HepG2 (cell line): ENCODE measurements around the gene SAE1. TPM values are rescaled to one million over a fixed set of nuclear protein-coding genes. Genes with fewer than 3 reads are reported as not detected.

Experiments used
- ATF7-NPFF ChIP-seq: sonication (generic); formaldehyde crosslinking; IDR thresholded peaks from 2 replicates; pipeline ENCODE4 v1.8.1; 2023; ENCODE audit warnings: mild to moderate bottlenecking, low read depth, missing genetic modification reagents, moderate library complexity
- CBFB ChIP-seq: sonication (generic); formaldehyde crosslinking; IDR thresholded peaks from 2 replicates; pipeline ENCODE4 v1.4.0; 2020; ENCODE audit warnings: missing genetic modification reagents
- EP300 ChIP-seq, 3 experiments: sonication (generic) in 1 of 3; formaldehyde crosslinking in 1 of 3; IDR thresholded peaks; 2 replicates each; pipeline versions ENCODE4 v1.5.1 to v1.6.1; 2011 to 2020; ENCODE audit warnings: low read depth in 2 of 3, low read length in 2 of 3, borderline replicate concordance in 1 of 3, improper control_type of control experiment in 1 of 3, mild to moderate bottlenecking in 1 of 3, missing genetic modification reagents in 1 of 3, moderate library complexity in 1 of 3
- NCOA5 ChIP-seq: sonication (generic); formaldehyde crosslinking; IDR thresholded peaks from 2 replicates; pipeline ENCODE4 v1.4.0; 2020; ENCODE audit warnings: missing genetic modification reagents
- PITX1 ChIP-seq: sonication (generic); formaldehyde crosslinking; IDR thresholded peaks from 2 replicates; pipeline ENCODE4 v1.5.1; 2020; ENCODE audit warnings: mild to moderate bottlenecking, missing genetic modification reagents
- RBM39 ChIP-seq: fragments of 200-400 bp; formaldehyde crosslinking; IDR thresholded peaks from one replicate; pipeline ENCODE4 v1.6.1; 2018; ENCODE audit warnings: antibody characterized with exemption, mild to moderate bottlenecking, low read depth, low read length; ENCODE audit not compliant: poor library complexity, severe bottlenecking
- SAP130 ChIP-seq: IDR thresholded peaks from 2 replicates; pipeline ENCODE4 v1.6.1; 2016; ENCODE audit warnings: low read depth
- SRSF9 ChIP-seq: fragments of 200-400 bp; formaldehyde crosslinking; IDR thresholded peaks from 2 replicates; pipeline ENCODE4 v1.6.1; 2018; ENCODE audit warnings: borderline replicate concordance, mild to moderate bottlenecking, low read depth, low read length; ENCODE audit not compliant: insufficient read depth, poor library complexity, severe bottlenecking
- STAG1 ChIP-seq: sonication (generic); formaldehyde crosslinking; IDR thresholded peaks from 2 replicates; pipeline ENCODE4 v1.4.0; 2020; ENCODE audit warnings: missing genetic modification reagents
- ZKSCAN1 ChIP-seq: fragments of 150-350 bp; IDR thresholded peaks from 2 replicates; pipeline ENCODE4 v1.6.1; 2014; ENCODE audit warnings: low read length
- ZNF224 ChIP-seq: sonication (generic); formaldehyde crosslinking; IDR thresholded peaks from 2 replicates; pipeline ENCODE4 v1.5.0; 2020; ENCODE audit warnings: mild to moderate bottlenecking, missing genetic modification reagents
- ZNF441 ChIP-seq: sonication (generic); formaldehyde crosslinking; IDR thresholded peaks from 2 replicates; pipeline ENCODE4 v1.7.0; 2021; ENCODE audit warnings: missing genetic modification reagents, borderline replicate concordance
- ZNF501 ChIP-seq: sonication (generic); formaldehyde crosslinking; IDR thresholded peaks from 2 replicates; pipeline ENCODE4 v1.5.1; 2020; ENCODE audit warnings: mild to moderate bottlenecking, moderate library complexity, missing genetic modification reagents
- ZNF546 ChIP-seq: sonication (generic); formaldehyde crosslinking; conservative IDR thresholded peaks from 2 replicates; pipeline ENCODE4 v1.8.1; 2023; ENCODE audit warnings: mild to moderate bottlenecking, missing genetic modification reagents
- ZSCAN22 ChIP-seq: sonication (generic); formaldehyde crosslinking; IDR thresholded peaks from 2 replicates; pipeline ENCODE4 v1.4.0; 2020; ENCODE audit warnings: mild to moderate bottlenecking, missing genetic modification reagents
- polyA plus RNA-seq, 8 experiments: library from polyadenylated mRNA; depleted of rRNA in 3 of 8; stranded (reverse) in 7 of 8; unstranded in 1 of 8; fragments of >200 nt; fragmentation: Illumina TruSeq in 4 of 8; extraction: Trizol in 4 of 8; gene quantifications; 2 replicates each; pipeline versions ENCODE4 v1.2.1 to v1.2.3, GENCODE V29; 2011 to 2016; ENCODE audit warnings: low read depth in 4 of 8, missing spikeins in 1 of 8, mixed read lengths in 1 of 8; ENCODE audit not compliant: insufficient read depth in 1 of 8
- total RNA-seq, 5 experiments: library from RNA; depleted of rRNA; stranded (reverse); fragments of >200 nt; fragmentation: Illumina TruSeq; extraction: Trizol; gene quantifications; 2 replicates each; pipeline ENCODE4 v1.2.3, GENCODE V29; 2016; ENCODE audit warnings: low read depth in 1 of 5
- TF ChIP-seq, protein P1 (sequence below): sonication (generic); formaldehyde crosslinking; IDR thresholded peaks from 2 replicates; pipeline ENCODE4 v1.9.0; 2021; ENCODE audit warnings: mild to moderate bottlenecking, missing genetic modification reagents
- TF ChIP-seq, protein P2 (sequence below): sonication (generic); formaldehyde crosslinking; IDR thresholded peaks from 2 replicates; pipeline ENCODE4 v1.8.1; 2023; ENCODE audit warnings: mild to moderate bottlenecking, missing genetic modification reagents, borderline replicate concordance
- TF ChIP-seq, protein P3 (sequence below): sonication (generic); formaldehyde crosslinking; IDR thresholded peaks from 2 replicates; pipeline ENCODE4 v1.4.0; 2020; ENCODE audit warnings: missing genetic modification reagents
- TF ChIP-seq, protein P4 (sequence below): sonication (generic); formaldehyde crosslinking; IDR thresholded peaks from 2 replicates; pipeline ENCODE4 v1.5.1; 2020; ENCODE audit warnings: missing genetic modification reagents, mild to moderate bottlenecking, borderline replicate concordance

SAE1 gene
- total and polyA plus RNA-seq, 2 of the 13 experiments (the other 11 are each of a cell fraction or from before 2014, with no cell fraction given) = 87.6 to 197 TPM

DNA sequence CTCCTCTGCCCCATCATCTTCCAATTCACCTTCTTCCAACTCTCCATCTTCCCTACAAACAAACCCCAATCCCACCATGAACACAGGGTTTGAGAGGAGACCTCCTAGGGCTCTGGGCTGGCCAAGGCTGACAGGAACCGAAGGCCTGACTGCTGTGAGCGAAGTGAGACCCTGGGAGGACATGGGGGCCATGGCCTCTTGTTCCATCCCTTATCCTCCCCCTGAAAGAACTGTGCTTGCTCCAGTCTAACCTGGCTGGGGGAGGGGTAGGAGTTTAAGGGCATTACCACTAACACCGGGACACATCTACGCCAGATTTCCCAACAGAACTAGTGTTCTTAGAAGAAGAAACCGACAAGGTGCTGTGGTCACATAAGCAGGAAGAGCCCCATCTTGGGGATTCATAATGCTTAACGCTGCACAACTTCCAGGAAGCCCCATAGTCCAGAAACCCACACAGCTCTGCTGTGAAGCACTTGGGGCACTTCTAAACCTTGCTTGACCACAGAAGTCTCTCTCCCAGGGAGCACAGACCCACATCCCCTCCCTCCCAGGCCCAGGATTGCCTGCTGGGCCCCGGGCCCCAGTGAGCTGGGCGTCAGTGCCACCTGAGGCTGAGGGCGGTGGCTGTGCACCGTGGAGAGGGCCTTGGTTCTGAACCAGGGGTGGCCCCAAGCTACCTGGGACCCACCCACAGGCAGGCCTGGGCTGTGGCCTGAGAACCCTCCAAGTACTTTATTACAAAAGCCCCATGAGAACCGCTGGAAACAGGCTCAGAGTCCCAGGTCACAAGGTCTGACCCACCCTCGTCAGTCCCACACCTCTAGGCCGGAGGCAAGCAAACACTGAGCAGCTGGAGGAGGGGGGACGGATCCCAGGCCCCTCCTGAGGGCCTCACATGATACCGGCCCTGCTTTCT lies 35.8 kb upstream of the SAE1 start (continued):
- TF ChIP-seq, protein P1, sequence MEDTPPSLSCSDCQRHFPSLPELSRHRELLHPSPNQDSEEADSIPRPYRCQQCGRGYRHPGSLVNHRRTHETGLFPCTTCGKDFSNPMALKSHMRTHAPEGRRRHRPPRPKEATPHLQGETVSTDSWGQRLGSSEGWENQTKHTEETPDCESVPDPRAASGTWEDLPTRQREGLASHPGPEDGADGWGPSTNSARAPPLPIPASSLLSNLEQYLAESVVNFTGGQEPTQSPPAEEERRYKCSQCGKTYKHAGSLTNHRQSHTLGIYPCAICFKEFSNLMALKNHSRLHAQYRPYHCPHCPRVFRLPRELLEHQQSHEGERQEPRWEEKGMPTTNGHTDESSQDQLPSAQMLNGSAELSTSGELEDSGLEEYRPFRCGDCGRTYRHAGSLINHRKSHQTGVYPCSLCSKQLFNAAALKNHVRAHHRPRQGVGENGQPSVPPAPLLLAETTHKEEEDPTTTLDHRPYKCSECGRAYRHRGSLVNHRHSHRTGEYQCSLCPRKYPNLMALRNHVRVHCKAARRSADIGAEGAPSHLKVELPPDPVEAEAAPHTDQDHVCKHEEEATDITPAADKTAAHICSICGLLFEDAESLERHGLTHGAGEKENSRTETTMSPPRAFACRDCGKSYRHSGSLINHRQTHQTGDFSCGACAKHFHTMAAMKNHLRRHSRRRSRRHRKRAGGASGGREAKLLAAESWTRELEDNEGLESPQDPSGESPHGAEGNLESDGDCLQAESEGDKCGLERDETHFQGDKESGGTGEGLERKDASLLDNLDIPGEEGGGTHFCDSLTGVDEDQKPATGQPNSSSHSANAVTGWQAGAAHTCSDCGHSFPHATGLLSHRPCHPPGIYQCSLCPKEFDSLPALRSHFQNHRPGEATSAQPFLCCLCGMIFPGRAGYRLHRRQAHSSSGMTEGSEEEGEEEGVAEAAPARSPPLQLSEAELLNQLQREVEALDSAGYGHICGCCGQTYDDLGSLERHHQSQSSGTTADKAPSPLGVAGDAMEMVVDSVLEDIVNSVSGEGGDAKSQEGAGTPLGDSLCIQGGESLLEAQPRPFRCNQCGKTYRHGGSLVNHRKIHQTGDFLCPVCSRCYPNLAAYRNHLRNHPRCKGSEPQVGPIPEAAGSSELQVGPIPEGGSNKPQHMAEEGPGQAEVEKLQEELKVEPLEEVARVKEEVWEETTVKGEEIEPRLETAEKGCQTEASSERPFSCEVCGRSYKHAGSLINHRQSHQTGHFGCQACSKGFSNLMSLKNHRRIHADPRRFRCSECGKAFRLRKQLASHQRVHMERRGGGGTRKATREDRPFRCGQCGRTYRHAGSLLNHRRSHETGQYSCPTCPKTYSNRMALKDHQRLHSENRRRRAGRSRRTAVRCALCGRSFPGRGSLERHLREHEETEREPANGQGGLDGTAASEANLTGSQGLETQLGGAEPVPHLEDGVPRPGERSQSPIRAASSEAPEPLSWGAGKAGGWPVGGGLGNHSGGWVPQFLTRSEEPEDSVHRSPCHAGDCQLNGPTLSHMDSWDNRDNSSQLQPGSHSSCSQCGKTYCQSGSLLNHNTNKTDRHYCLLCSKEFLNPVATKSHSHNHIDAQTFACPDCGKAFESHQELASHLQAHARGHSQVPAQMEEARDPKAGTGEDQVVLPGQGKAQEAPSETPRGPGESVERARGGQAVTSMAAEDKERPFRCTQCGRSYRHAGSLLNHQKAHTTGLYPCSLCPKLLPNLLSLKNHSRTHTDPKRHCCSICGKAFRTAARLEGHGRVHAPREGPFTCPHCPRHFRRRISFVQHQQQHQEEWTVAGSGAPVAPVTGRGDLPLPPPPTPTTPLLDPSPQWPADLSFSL = no peak
- TF ChIP-seq CBFB (CRISPR knock-in tag) (no peak), RBM39 (no peak), SRSF9 (no peak), SAP130 (CRISPR knock-in tag) (peak; percentile 62; the same call in 1 of the 2 replicates), ATF7-NPFF (no peak), ZKSCAN1 (no peak), EP300 (IDR thresholded peaks at IDR 0.05; ENCODE audit: low read depth in 2 of 2, low read length in 2 of 2) (peak in 1 of 2 experiments; percentile 65; a peak in 1 of 4 replicates), EP300 (CRISPR knock-in tag; IDR thresholded peaks at IDR 0.05; ENCODE audit: borderline replicate concordance) (no peak), ZNF546 (CRISPR knock-in tag) (no peak), ZNF501 (CRISPR knock-in tag) (peak; percentile 23; the same call in 1 of the 2 replicates), ZSCAN22 (CRISPR knock-in tag) (no peak), ZNF224 (CRISPR knock-in tag) (no peak), NCOA5 (CRISPR knock-in tag) (no peak), ZNF441 (CRISPR knock-in tag) (0 out of 2 replicates have a peak, but pooled peaks have one; percentile 51), STAG1 (CRISPR knock-in tag) (no peak), PITX1 (CRISPR knock-in tag) (0 out of 2 replicates have a peak, but pooled peaks have one; percentile 17)
- TF ChIP-seq, protein P2, sequence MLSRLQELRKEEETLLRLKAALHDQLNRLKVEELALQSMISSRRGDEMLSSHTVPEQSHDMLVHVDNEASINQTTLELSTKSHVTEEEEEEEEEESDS (CRISPR knock-in tag) = no peak
- TF ChIP-seq, protein P3, sequence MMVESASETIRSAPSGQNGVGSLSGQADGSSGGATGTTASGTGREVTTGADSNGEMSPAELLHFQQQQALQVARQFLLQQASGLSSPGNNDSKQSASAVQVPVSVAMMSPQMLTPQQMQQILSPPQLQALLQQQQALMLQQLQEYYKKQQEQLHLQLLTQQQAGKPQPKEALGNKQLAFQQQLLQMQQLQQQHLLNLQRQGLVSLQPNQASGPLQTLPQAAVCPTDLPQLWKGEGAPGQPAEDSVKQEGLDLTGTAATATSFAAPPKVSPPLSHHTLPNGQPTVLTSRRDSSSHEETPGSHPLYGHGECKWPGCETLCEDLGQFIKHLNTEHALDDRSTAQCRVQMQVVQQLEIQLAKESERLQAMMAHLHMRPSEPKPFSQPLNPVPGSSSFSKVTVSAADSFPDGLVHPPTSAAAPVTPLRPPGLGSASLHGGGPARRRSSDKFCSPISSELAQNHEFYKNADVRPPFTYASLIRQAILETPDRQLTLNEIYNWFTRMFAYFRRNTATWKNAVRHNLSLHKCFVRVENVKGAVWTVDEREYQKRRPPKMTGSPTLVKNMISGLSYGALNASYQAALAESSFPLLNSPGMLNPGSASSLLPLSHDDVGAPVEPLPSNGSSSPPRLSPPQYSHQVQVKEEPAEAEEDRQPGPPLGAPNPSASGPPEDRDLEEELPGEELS = peak; percentile 52; the same call in 1 of the 2 replicates
- TF ChIP-seq, protein P4, sequence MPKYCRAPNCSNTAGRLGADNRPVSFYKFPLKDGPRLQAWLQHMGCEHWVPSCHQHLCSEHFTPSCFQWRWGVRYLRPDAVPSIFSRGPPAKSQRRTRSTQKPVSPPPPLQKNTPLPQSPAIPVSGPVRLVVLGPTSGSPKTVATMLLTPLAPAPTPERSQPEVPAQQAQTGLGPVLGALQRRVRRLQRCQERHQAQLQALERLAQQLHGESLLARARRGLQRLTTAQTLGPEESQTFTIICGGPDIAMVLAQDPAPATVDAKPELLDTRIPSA = no peak
